Measurements from ENCODE around the gene CFL1. TPM values are rescaled to one million over a fixed set of nuclear protein-coding genes. Genes with fewer than 3 reads are reported as not detected.

CFL1 gene
- polyA plus RNA-seq, 3 donors: 728 to 948 (median 744) TPM

DNA sequence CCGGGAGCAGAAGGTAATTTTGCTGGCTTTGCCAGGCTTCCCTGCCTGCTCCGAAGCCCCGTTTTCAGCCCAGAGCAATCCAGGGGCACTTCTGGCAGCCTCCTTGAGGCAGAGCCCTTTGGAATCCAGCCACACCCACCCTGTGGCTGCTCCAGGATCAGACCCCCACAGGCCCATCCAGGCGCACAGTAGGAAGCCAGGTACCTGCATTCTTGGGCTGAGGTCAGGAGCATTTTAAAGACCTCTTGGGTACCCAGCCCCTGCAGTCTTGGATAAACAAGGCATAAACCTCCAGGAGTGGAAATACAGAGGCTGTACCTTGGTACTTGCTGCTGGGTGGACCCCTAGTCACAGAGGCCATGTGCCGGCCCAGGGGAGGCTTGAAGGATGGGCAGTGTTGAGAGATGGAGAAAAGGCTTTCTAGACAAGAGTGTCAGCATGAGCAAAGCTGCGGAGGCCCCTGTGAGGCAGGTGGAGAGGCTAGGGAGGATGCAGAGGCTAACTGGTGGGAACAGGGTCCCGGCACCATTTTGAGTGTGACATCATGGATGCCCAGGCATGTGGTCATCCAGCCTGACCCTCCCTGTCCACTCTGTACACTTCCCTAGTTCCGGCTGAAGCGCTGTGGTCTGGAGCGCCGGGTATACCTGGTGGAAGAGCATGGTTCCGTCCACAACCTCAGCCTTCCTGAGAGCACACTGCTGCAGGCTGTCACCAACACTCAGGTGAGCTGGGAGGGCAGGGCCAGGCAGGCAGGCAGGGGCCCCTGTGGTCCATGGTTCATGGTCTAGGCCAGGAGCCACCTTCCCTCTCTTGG lies 6.1 kb upstream of the CFL1 start:
- DNase-seq (ENCODE audit: extremely low read depth in 1 of 11, low read depth in 9 of 11, low spot score in 4 of 11): no peak

- no peak for DNase-seq (ENCODE audit: extremely low read depth in 1 of 11, low read depth in 9 of 11, low spot score in 4 of 11)
These were observed 5.2 kb upstream of the CFL1 start for GRCh38 chr11:65862941-65863888.

- no peak for DNase-seq (ENCODE audit: extremely low read depth in 1 of 11, low read depth in 9 of 11, low spot score in 4 of 11)
These were observed 4.3 kb upstream of the CFL1 start for GRCh38 chr11:65862191-65862735.

DNA sequence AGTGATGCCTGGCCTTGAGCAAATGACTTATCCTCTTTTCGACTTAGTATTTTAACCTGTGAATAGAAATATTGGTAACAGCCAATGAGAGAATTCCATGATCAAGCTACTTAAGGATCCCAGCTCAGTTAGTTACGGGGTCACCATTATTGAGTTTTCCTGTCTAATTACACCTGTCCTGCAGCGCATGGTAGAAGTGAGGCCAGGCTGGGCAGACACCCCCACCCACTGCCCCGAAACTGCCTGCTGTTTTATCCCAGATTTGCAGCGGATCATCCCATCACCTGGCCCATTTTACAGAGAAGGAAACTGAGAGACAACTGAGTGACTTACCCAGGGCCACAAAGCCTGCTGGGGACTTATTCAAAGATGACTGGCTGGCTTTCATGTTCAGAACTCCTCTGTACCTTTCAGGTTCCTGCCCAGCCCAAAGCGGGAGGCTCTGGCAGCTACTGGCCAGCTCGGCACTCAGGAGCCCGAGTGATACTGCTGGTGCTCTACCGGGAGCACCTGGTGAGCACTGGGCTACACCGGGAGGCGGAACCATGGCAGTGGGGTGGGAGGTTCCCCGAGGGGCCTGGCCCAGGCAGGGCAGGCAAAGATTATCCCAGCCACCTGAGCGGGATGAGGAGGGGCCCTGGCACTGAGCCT lies 3.7 kb upstream of the CFL1 start:
- no peak for DNase-seq (ENCODE audit: extremely low read depth in 1 of 11, low read depth in 9 of 11, low spot score in 4 of 11)

GRCh38 chr11:65861165-65861505 lies 3.2 kb upstream of the CFL1 start:
- DNase-seq (ENCODE audit: extremely low read depth in 1 of 11, low read depth in 9 of 11, low spot score in 4 of 11): no peak

DNA sequence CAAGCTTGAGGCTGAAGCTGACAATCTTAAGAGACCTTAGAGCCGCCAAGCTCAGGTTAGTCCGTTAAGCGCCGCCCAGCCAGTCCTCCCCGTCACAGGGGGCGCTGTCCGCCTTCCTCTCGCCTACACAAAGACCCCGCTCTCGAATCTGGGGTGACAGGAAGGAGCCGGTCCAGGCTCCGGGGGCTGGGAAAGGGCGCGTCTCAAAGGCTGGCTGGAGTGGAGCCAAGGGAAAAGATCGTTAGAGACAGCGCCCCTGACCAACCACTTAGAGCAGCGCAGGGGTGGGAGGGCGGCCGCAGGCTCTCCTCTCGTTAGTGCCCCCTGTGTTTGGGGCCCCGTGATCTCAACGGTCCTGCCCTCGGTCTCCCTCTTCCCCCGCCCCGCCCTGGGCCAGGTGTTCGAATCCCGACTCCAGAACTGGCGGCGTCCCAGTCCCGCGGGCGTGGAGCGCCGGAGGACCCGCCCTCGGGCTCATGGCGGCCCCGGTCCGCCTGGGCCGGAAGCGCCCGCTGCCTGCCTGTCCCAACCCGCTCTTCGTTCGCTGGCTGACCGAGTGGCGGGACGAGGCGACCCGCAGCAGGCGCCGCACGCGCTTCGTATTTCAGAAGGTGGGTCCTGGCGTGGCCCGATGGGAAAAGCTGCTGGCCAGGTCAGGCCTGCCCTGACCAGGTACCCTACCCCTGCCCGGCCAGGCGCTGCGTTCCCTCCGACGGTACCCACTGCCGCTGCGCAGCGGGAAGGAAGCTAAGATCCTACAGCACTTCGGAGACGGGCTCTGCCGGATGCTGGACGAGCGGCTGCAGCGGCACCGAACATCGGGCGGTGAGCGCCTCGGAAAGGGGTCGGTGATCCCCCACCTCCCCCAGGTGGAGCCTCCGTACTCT lies 2.5 kb upstream of the CFL1 start, which contains the start of gene MUS81:
MUS81 (plus strand) TSS at position 156 of the 887 bp plus-strand sequence; CDS start at position 477, 321 bp downstream.
- peak; percentile 88 to 98 (median 95) for DNase-seq (ENCODE audit: extremely low read depth in 1 of 11, low read depth in 9 of 11, low spot score in 4 of 11)

DNA sequence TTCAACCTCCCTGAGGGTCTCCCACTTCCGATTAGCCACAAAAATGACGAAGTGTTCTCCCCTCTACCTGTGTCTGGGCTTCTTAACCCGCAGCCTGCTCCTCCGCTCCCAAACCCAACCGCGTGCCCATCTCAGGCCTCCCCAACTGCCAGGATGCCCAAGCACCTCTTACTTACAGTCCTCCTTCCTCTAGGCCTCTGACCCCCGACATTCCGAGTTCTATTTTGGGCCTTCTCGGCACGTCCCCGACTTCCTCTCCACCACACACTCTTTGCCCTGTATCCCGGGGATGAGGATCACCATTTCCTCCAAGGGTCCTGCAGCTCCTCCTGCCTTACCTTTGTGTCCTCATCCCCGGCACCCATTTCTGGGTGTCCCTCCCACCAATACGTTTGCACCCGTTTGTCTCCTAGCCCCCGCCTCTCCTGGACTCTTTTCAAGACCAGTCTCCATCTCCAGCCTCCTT lies 1.9 kb upstream of the CFL1 start:
- DNase-seq (ENCODE audit: extremely low read depth in 1 of 11, low read depth in 9 of 11, low spot score in 4 of 11): no peak

DNA sequence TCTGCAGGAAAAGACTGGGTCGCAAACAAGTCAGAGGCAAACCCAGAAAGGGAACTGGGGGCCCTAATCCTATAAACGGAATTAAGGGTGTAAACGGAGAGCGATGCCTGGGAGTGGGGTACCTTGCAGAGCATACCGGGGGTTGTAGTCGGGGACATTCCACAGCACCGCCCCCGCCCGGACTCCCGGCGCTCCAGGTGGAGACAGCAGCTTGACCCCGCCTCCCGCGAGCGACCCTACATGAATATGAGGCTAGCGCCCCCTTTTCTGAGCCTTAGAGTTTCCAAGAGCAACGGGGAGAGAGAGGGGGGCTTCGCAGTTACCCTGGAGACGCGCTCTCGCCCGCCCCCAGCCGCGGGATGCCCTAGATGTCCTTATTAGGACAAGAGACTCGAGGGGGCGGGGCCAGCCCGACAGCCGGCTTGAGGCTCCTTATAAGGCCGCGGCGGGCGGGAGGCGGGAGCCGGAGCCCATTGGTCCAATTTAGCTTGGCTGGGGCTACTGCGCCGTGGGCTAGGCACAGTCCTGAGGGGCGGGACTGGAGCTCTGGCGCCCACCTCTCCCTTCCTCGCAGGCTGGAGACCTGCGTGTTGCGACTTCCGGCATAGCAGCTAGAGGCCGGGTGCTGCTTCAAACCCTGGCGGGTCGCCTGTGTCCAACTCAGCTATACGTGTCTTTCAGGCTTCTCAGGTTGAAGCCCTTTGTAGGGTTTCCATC lies 1.3 kb upstream of the CFL1 start:
- DNase-seq (ENCODE audit: extremely low read depth in 1 of 11, low read depth in 9 of 11, low spot score in 4 of 11): peak; percentile 86 to 98 (median 96)

DNA sequence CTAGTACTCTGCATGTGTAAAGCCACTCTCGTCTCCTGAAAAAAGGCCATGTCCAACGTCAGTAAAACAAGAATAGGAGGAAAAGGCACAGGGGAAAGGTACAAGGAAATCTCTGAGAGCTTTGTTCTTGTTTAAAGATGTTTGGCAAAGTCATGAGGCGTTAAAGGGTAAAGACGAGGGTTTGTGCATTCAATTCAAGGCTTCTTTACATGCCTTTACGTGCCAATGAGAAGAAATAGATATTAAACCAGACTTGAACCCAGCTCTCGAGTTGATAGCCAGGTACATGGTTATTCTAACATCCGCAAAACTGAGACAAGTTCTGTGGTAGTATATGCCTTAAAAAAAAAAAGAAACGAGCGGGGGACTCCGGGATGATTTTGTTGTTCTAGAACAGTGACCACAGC lies 704 bp upstream of the CFL1 start:
- peak in 1 of 11 donors; percentile 30 for DNase-seq (ENCODE audit: extremely low read depth in 1 of 11, low read depth in 9 of 11, low spot score in 4 of 11)

DNA sequence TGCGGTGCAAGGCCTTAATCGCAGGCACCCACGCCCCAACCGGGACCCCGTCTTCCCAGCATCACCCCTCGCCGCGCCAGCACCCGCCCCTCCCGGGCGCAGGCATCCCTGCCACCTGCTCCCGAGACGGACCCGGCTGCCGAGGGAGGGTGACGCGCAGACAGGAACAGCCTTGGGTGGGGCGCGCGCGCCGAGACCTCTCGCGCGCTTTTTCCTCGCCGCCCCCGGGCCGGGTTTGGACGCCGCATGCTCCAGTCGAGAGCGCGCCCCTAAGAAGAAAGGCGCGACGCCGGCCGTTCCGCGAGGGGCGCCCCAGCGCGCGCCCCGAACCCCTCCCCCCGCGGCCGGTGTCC lies 504 bp downstream of the CFL1 start:
- no peak for DNase-seq (ENCODE audit: extremely low read depth in 1 of 11, low read depth in 9 of 11, low spot score in 4 of 11)

DNA sequence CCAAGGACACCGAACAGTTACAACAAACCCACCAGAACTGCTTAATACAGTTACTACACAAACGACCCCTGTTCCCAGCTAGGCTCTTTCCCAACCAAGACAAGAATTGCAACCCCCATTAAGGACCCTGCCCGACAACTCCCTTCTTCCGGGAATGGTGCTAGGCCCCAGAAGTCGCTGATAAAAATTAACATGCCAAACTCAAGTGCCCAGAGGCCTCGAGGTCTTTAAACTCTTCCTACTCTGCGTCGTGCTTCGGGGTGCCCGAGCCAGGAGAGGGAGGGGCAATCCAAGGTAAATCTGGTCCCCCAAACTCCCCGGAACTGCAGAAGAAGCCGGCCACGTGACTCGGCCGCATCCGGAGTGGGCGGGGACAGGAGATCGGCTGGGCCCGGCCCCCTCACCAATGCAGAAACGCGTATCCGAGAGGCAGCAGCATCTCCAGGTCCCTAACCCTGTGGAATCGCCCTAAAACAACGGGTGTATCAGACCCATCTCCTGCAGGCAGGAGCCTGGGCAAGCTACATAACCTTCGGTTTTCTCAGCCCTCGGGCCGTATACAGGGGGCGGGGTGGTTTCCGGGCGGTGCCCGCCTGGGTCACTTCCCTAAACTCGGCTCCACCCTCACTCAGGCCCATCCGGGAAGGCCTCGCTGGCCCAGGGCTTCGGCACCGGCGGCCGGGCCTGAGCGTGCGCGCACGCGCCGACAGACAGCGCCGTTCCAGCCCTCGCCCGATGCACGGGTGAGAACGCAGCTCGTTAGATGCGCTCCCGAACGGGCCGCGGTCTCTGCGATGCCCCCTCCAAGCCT lies 1.1 kb downstream of the CFL1 start:
- peak in 2 of 11 donors; percentile 39 to 43 for DNase-seq (ENCODE audit: extremely low read depth in 1 of 11, low read depth in 9 of 11, low spot score in 4 of 11)

DNA sequence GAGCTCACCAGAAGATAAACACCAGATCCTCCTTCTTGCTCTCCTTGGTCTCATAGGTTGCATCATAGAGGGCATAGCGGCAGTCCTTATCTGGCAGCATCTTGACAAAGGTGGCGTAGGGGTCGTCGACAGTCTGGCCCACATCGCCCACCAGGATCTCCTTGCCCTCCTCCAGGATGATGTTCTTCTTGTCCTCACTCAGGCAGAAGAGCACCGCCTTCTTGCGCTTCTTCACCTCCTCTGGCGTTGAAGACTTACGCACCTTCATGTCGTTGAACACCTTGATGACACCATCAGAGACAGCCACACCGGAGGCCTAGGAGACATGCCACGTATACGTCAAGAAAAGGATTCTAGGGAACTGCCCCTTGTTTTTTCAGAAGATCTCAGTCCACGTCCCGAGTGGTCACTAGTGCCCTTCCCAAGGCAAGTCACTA lies 2.0 kb downstream of the CFL1 start:
- DNase-seq (ENCODE audit: extremely low read depth in 1 of 11, low read depth in 9 of 11, low spot score in 4 of 11): no peak

DNA sequence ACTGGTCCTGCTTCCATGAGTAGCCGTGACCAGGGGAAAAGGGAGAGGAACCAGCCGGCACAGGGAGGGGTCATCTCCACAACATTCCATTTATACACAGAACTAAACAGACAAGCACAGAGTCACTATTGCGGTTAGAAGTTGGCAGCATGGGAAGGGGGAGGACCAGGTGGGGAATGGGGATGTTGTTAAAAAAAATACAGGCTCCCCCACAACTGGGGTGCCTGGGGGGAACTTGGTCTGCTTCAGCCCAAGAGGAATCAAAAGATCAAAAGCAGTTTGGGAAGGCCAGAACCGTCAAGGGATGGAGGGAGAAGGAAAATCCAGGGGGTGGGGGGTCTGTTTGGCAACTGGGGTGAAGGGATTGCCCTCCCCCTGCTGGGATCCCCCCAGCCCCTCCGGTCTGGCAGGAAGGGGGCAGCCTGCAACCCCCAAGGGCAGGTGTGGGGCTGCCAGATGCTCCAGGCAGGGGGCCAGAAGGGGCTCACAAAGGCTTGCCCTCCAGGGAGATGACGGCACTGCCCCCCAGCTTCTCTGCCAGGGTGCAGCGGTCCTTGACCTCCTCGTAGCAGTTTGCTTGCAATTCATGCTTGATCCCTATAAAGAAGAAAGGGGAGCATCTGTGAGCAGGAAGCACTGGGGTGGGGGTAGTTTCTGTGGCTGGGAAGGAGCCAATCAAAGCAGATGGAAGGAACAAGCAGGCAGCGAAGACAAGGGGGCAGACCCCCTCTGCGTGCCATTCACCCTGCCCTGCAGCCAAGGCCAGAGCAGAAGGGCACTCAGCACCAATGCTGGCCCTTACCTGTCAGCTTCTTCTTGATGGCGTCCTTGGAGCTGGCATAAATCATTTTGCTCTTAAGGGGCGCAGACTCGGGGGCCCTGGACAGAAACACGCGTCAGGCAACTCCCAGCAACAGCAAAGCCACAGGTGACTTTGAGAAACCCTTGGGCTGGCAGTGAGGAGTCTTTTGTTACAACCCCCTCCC lies 2.8 kb downstream of the CFL1 start:
- no peak for DNase-seq (ENCODE audit: extremely low read depth in 1 of 11, low read depth in 9 of 11, low spot score in 4 of 11)

DNA sequence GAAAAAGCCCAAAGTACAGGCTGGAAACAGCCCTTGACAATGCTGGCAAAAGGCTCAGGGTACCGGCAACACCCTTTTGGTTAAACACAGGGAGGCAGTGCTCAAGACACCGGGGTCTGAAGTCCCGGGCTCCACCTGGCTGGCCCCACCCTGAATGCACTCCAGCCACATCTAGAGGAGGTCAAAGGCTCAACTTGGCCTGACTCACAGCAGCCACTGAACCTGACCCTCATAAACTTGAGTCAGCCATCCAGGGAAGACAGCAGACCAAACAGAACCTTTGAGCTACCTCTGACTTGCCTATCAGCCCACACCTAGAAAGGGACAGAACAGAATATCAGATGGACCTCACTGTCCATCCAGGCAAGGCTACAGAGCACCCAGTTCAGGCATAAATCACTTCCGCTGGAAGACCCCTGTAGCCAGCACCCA lies 3.8 kb downstream of the CFL1 start:
- no peak for DNase-seq (ENCODE audit: extremely low read depth in 1 of 11, low read depth in 9 of 11, low spot score in 4 of 11)

GRCh38 chr11:65853246-65853979 lies 4.6 kb downstream of the CFL1 start:
- DNase-seq (ENCODE audit: extremely low read depth in 1 of 11, low read depth in 9 of 11, low spot score in 4 of 11): no peak

Data from renal cortex interstitium (tissue), 11 donors.